GM15510 (cell line): ENCODE results near the gene EBF3.

Experiments
- POLR2A ChIP-seq: IDR thresholded peaks from 3 replicates; pipeline ENCODE4 v1.6.1; 2011; ENCODE audit warnings: borderline replicate concordance; ENCODE audit not compliant: insufficient read length; ENCODE audit errors: extremely low read depth

Gene EBF3

DNA sequence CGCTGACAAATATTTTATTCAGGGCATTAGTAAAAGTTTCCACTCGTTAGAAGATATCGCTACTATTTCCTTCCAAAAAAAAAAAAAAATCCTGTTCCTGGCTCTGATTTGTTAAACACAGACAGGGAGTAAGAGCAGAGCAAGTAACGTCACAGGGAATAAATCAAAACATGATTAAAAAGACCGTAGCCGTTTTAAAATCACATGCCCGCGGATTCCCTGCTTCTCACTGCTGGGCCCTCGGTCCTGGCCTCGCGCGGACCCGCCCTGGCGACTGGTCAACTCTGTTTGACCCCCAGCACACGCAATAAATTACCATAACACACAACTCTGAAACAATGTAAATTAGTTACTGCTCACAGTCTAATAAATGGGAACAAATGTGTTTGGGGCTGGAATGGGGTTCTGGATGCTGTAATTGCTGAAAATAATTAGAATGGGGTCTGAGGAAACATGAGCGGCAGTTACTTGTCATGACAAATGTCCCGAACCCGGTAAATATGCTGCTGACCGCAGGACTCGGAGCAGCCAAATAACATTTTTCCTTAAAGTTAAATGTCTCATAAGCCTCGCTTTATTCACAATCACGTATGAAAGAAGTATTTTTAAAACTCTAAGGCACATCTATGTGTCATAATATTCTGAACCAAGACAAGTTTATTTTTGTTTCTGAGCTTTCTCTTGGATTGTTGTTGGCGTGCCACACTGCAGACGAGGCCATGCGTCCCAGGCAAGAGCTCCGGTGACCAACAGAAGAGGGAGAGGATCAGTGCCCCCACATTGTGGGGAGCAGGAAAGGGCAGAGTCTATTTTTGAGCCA, 17.9 kb downstream of the EBF3 start:
- TF ChIP-seq POLR2A = no peak

DNA sequence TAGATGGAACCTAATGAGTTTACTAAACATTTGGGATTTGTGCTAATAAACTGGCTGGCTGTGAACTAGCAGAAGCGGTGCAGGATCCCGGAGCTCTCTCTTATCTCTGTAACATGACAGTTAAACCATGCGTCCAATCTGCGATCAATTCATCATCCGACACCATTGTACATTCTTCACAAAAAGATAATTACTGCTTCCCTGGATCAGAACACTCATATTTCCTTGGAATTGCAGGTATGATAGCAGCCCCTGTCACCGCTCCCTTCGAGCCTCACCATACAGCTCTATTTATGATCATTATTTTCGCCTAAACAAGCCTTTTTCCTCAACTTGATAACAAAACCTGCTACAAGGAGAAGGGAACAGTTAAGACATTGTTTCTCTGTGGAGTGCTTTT, 18.5 kb downstream of the EBF3 start:
- TF ChIP-seq POLR2A = no peak

DNA sequence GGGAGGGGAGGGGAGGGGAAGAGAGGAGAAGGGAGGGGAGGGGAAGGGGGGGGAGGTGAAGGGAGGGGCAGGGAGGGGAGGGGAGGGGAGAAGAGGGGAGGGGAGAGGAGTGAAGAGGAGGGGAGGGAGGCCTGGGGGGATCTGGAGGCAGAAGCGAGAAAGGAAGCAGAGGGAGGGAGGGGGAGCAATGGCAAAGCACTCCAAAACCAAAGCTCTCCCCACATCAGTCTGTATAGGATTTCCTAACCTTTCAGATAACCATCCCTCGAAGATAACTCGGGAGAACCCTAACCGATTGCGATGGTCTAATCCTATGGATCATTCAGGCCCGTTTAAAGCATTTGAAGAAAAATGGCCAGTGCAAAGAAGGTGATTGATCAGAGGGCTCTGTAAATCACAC, 19.0 kb downstream of the EBF3 start:
- TF ChIP-seq POLR2A = no peak

DNA sequence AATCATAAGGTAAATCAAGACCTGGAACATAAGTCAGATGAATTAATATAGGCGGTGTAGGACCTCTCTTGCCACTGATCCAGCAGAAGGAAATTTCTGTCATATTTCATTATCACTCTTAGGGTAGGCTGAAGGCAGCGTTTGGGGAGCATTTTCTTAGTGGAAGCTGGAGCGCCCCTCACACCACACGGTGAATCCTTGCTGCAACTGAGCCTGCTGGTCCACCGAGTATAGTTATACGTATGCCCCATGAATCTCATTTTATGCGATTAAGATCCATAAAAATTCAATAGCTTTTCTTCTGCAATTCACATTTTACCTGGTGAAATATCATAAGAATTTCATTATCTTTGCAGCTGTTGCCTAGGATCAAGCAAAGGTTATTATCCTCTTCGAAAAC, 19.6 kb downstream of the EBF3 start:
- TF ChIP-seq POLR2A = no peak

DNA sequence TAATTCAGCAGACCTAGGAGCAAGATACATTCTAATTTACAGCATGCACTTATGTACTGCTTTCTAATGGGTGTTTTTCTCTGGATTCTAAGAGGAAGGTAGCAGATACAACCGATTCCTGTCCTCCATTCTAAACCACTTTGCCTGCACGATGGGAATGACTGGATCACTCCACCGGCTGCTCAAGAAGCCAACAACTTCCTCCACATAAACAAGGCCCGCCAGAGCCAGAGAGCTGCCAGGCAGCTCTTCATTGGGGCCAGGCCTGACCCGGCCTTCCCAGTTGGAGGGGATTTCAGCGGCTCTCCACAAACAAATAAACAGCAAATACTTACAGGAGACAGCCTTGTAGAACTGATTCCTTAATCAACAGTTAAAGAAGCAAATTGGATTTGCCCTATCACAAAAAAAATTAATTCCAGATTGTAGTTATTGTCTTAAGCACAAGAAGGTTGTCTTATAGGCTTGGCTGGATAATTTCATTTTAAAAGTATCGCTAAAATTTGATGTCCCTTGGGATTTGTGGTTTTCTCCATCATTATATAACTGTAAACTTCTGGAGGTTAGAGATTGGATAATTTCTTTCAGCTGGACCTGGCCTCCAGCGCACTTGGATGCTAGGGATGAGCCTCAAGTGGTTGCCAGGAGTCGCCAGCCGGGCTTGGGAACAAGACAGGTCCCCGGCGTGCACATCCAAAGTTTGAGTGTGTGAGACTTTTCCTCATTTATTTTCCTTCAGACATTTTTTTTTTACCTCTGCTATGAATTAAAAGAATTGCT, 20.9 kb downstream of the EBF3 start:
- TF ChIP-seq POLR2A = no peak

DNA sequence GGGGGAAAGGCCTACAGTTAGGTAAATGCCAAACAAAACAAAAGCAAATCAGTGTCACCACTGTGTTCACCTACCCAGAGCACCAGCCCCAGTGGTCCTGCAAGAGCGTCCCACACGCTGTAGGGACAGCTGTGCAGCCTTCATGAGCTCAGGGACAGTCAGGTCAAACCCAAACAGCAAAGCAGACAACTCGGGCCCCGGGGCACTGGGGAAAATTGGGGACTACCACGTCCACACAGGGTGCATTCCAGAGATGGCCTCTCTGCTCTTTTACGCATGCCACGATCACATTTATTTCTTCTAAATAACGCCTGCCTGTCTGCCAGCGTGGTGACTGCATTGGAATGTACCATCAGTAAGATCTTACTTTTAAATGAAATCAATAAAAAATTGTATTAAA, 21.7 kb downstream of the EBF3 start:
- TF ChIP-seq POLR2A = no peak

DNA sequence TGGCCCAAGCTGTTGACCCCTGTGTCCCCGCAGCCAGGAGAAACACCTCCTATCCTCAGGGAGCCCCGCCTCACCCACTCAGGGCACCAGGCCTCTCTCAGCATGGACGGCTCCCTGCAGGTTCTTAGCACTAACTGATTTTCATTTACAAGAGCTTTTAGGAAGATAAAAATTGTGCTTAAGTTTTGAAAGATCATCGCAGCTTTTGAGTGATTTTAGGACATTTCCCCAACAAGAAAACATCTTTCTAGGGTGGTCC, 22.1 kb downstream of the EBF3 start:
- TF ChIP-seq POLR2A = no peak

DNA sequence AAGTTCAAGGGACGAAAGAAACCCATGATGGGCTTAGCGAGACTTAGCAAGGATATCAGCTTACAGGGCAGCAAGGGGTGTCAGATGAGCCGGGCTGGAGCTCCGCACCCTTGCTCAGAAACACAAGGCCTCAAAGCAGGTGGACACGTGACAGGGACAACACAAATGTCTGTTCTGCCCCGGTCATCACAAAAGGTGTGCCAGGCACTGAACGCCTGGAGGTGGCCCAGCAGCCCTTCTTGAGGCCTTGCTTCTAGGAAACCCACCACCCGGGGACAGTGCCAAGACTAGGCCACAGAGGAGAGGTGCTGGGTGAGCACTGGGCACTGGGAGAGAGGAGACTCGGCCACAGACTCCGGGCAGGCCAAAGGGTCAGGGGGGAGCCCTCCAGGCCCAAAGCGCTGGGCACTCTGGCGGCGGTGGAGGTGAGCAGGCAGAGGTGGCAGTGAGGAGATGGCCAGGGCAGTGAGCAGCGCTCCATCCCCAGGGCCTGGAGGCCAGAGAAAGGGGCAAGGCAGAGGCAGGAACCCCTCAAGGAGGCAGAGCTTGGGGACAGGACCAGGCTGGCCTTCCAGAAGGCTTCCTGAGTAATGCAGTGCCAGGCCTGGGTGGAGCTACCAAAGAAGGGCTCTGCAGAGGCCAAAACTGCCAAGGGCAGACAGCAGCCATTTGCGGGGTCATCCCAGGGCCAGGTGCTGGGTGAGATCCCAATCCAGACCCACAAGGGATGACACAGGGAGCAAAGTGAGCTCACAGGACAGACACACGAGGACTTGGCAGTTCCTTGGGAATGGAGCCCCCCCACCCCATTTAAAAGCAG, 22.7 kb downstream of the EBF3 start:
- no peak for TF ChIP-seq POLR2A

DNA sequence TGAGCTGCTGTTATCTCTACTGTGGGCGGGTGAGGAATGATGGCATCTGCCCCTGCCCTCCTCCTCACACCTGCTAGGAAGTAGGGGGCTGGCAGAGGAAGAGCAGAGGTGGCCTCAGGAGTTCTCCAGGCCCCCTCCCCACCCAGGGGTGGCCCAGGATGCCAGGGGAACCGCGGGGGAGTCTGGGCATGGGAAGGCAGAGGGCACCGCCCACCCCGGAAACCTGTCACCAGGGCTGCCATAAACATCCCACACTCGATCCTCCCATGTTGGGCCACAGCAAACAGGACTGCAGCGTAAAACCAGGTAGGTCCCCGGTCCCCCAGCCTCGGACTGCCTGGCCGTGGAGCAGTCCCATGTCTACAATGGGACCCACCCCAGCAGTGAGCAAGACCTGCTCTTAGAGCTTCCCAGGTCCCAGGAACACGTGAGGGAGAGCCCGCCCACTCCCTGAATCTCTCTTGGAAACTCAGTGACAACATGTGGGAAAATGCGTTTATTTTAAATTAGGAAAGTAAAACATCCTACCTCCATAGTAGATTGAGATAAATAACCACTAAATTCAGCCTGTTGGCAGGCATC, 23.4 kb downstream of the EBF3 start:
- TF ChIP-seq POLR2A = no peak

DNA sequence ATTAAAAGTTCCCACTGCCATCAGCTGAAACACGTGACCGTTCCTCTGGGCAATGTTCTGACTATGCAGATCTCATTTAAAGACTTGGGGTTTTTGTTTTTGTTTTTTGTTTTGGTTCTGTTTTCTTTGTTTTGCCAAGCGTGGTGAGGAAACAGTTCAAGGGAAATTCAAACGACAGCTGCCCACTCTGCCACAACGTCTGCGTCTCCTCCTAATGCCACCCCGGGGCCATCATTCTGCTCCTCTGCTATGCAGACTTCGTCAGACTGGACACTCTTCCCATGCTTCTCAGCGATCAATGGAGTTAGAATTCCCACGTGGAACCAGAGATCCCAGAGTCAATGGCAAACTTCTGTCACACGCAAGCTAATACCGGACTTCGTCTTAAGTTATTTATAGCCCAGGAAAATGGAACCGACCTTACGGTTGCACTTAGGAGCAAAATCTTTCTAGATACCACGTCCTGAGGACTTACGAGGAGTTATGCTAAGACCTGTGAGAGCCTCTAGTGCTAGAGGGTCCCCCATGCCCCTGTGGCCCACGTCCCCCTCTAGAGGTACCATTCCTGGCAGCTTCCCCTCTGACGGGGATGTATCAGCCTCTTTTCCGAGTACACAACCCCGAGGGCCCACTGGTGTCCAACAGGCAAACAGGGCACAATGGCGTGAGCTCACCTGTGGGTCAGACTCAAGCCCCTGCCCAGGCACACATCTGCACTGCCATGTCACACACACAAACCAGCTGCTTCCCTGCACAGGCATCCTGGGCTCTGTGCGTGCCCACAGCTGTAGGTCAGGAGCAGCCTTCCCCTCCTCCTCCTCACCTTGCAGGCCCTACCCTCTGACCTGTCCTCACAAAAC, 24.4 kb downstream of the EBF3 start:
- no peak for TF ChIP-seq POLR2A

DNA sequence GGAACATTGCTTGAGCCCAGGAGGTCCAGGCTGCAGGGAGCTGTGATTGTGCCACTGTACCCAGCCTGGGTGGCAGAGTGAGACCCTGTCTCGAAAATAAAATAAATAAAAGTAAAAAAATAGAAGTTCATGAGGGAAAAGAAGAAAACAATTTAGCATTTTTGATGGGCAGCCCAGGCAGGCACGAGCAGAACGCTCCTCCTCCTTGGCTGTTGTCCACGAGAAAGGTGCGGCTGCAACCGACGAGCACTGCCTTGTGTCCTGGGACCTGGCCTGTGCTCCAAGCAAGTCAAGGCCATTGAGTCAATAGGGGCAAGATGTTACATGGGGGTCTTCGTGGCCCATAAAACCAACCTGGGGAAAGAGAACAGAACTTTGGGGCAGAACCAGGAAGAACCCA, 25.6 kb downstream of the EBF3 start:
- TF ChIP-seq POLR2A = no peak

DNA sequence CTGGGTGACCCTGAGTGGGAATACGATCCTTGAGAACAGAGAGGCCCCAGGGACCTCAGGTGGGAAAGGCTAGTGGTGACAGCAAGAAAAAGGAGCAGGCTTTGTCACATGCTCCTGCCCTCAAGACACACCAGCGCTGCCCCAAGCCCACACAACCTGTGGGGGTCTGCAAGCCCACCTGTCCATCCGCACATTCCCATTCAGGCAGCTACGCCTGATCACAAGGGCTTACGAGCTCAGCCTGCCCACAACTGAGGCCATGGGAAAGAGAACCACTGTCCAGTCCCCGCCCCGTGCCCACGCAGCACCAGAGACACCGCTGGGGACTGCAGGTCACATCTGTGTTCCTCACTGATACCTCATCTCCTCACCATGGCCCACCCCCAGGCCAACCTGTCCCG, 26.7 kb downstream of the EBF3 start:
- no peak for TF ChIP-seq POLR2A

DNA sequence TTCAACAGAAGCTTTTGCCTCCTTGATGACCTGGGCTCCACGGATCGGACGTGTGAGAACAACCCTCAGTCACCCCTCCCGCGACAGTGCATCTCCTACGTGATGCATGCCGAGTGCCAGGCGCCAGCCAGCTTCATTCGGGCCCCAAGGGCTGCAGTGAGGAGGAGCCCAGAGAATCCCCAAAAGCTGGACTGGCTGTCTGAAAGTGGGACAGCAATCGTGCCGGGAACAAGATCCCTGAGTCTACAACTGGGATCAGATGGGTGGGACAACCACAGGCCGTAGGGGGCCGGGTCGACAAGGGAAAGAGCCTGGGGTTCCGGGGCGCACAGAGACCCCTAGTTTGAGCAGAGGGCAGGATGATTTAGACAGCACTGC, 27.2 kb downstream of the EBF3 start:
- TF ChIP-seq POLR2A = no peak

DNA sequence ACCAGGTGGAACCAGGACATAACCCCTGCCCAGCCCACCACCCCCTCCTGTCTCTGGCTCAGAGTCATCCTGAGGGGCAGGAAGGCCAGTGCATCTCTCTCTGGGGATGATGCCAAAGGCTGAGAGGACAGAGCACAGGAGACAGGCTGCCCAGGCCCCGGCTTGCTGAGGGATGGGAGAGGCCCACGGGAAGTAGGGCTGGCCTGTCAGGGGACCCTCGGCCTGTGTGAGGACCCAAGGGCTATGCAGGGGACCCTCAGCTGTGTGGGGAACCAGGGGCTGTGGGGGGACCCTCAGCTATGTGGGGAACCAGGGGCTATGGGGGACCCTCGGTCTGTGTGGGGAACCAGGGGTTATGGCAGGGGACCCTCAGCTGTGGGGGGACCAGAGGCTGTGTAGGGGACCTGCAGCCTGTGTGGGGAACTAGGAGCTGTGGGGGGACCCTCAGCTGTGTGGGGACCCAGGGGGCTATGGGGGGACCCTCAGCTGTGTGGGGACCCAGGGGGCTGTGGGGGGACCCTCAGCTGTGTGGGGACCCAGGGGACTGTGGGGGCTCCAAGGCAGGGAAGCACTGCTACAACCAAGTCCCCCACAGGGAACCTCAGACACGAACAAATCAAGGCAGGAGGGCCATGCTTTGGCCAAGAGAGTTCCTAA, 27.7 kb downstream of the EBF3 start:
- no peak for TF ChIP-seq POLR2A
